Heart right ventricle (tissue), 16 donors: ENCODE measurements around the gene NAA25. TPM values are rescaled to one million over a fixed set of nuclear protein-coding genes. Genes with fewer than 3 reads are reported as not detected.
A peak's percentile ranks its signal among the peaks of the same experiment; 100 is the strongest.
"Not testable (repeated sequence)": the region's sequence is repeated elsewhere in the genome, so short reads cannot be mapped to it uniquely, and the experiment has no call there.

Experiments
- ATAC-seq, 8 donors: fragments of 200-7000 bp; cut with Tn5 transposase; one replicate each; pipeline ENCODE4 v1.9.1; 2020; ENCODE audit warnings: mild to moderate bottlenecking in 8 of 8, moderate library complexity in 8 of 8, moderate number of reproducible peaks in 1 of 8
- DNase-seq, 2 donors: peaks; one replicate each; pipeline ENCODE4 v3.0.0-alpha.2; 2020
- H3K27ac ChIP-seq, 10 donors: fragments of 200-600 bp; sonication (generic) in 2 of 10; one replicate each; pipeline versions ENCODE4 v1.5.0 to v1.8.0; 2020 to 2022; ENCODE audit warnings: mild to moderate bottlenecking in 3 of 10
- H3K27me3 ChIP-seq, 7 donors: fragments of 200-600 bp; one replicate each; pipeline ENCODE4 v1.8.0; 2021 to 2022; ENCODE audit warnings: mild to moderate bottlenecking in 2 of 7
- H3K36me3 ChIP-seq, 9 donors: fragments of 200-600 bp; sonication (generic) in 1 of 9; one replicate each; pipeline versions ENCODE4 v1.5.0 to v1.8.0; 2020 to 2022; ENCODE audit warnings: mild to moderate bottlenecking in 2 of 9
- H3K4me1 ChIP-seq, 9 donors: fragments of 200-600 bp; sonication (generic) in 1 of 9; one replicate each; pipeline versions ENCODE4 v1.5.0 to v1.8.0; 2020 to 2022; ENCODE audit warnings: mild to moderate bottlenecking in 4 of 9
- H3K4me3 ChIP-seq, 10 donors: fragments of 200-600 bp; sonication (generic) in 2 of 10; one replicate each; pipeline versions ENCODE4 v1.5.0 to v1.8.0; 2020 to 2022; ENCODE audit warnings: mild to moderate bottlenecking in 7 of 10, moderate library complexity in 2 of 10
- H3K9me3 ChIP-seq, 11 donors: fragments of 200-600 bp in 10 of 11; sonication (generic) in 2 of 11; one replicate each; pipeline versions ENCODE4 v1.5.0 to v1.8.0; 2013 to 2022; ENCODE audit warnings: mild to moderate bottlenecking in 2 of 11, control low read depth in 1 of 11, moderate library complexity in 1 of 11
- CTCF ChIP-seq, 9 donors: fragments of 200-600 bp; sonication (generic) in 2 of 9; IDR thresholded peaks; one replicate each; pipeline versions ENCODE4 v1.5.0 to v1.8.0; 2021 to 2022; ENCODE audit warnings: antibody characterized with exemption in 9 of 9, mild to moderate bottlenecking in 5 of 9, moderate library complexity in 1 of 9
- WGBS, 2 donors: extraction: QIAGEN DNeasy Blood & Tissue Kit; methylation state at CpG; one replicate each; pipeline ENCODE4 v1.1.7; 2013; ENCODE audit warnings: inconsistent platforms in 1 of 2; 5-methylcytosine and 5-hydroxymethylcytosine counted together
- intact Hi-C, 10 donors: fragments of 100-400 bp; cut with DNase I; formaldehyde crosslinking; loops; one replicate each; pipeline versions ENCODE4 v1.11.1 to v1.14.2; 2022
- polyA plus RNA-seq, 2 donors: library from polyadenylated mRNA; stranded (reverse); fragments of 200-250 nt; gene quantifications; one replicate each; pipeline ENCODE4 v1.2.3, GENCODE V29; 2013
- total RNA-seq, 10 donors: library from RNA; stranded (reverse); fragmentation: NEBNext Ultra II Directional in 3 of 10; extraction: Animal tissue kit (Norgen Biotek cat#: 25700) in 3 of 10; gene quantifications; one replicate each; pipeline versions ENCODE4 v1.2.1 to v1.2.4, GENCODE V29; 2021 to 2023
- donor health status: Arrhythmogenic right ventricular cardiomyopathy.
- donor health status: ischemic (EF 13 %, LVEDD 7.1; RV severe dilation, severe dysfunction).
- donor health status: healthy with polysubstance abuse.
- donor health status: DM: no; HTN: yes; CAD: no.
- donor health status: DM: no; HTN: no; CAD: no.
- donor health status: ischemic (EF 25% LVEDD 6.9; RV normal size, moderate dysfunction).
- donor health status: ischemic (EF 25% LVEDD 5.7; RV mildly dilated, moderate dysfunction).
- donor health status: healthy.
- donor health status: DM: yes; HTN: yes; CAD: no.
- donor health status: Ischemic cardiomyopathy.
- donor health status: ischemic (EF 35%, LVEDD 5.7; RV mildly dilated, moderate dysfunction).
- donor health status: nonischemic (EF 11% LVEDD 7.7; RV severe dilation, severe dysfunction).
- donor health status: DM: yes; HTN: yes; CAD: no.
- donor health status: PGD.
- donor health status: ischemic (EF 29% LVEDD 5.4; RV normal size, mild dysfunction).
- donor health status: nonischemic (EF 23%, LVEDD 6.1; RV moderate dilation, normal function).

NAA25 gene
- total and polyA plus RNA-seq, 12 donors = 3.6 to 26.3 (median 17.9) TPM

GRCh38 chr12:112116232-112117060 is 7.9 kb upstream of the NAA25 start:
- Histone ChIP-seq H3K27me3 (no peaks in the 10 kb centered on the region), H3K27ac (peak overlapping the region; percentile 43 to 86 (median 80)), H3K4me1 (peaks cover 0 to 21% (median 19%) of the 10 kb centered on the region in 9 donors), H3K9me3 (no peaks in the 10 kb centered on the region), H3K36me3 (no peaks in the 10 kb centered on the region), H3K4me3 (peak overlapping the region in 5 of 10 donors; percentile 11 to 27 (median 24))
- intact Hi-C loops = no loop called here
- no peak for TF ChIP-seq CTCF (IDR thresholded peaks at IDR 0.05)
- ATAC-seq (peak; percentile 92 to 98 (median 97)), DNase-seq (peak; percentile 73 to 82)
- WGBS, 2 donors = 35 to 36% methylated on average over 7 of the region's 7 CpGs

- Histone ChIP-seq H3K36me3 (no peaks in the 10 kb centered on the region), H3K4me3 (no peak overlapping the region), H3K4me1 (peaks cover 0 to 19% (median 15%) of the 10 kb centered on the region in 9 donors), H3K27ac (peak overlapping the region in 1 of 10 donors; percentile 66), H3K9me3 (no peaks in the 10 kb centered on the region), H3K27me3 (no peaks in the 10 kb centered on the region)
- TF ChIP-seq CTCF (IDR thresholded peaks at IDR 0.05) = no peak
- intact Hi-C loops = no loop called here
- DNase-seq (no peak), ATAC-seq (no peak)
- WGBS, 2 donors = 91 to 96% methylated on average over 6 of the region's 6 CpGs
Observed at GRCh38 chr12:112115259-112116045, 6.9 kb upstream of the NAA25 start.

- Histone ChIP-seq H3K9me3 (no peaks in the 10 kb centered on the region), H3K4me1 (peaks cover 0 to 28% (median 25%) of the 10 kb centered on the region in 9 donors), H3K4me3 (no peak overlapping the region), H3K36me3 (no peaks in the 10 kb centered on the region), H3K27ac (no peak overlapping the region), H3K27me3 (no peaks in the 10 kb centered on the region)
- ATAC-seq (no peak), DNase-seq (no peak)
- 84 to 87% methylated on average over 6 of the region's 6 CpGs for WGBS, 2 donors
- intact Hi-C loops = no loop called here
- no peak for TF ChIP-seq CTCF (IDR thresholded peaks at IDR 0.05)
Observed at GRCh38 chr12:112112409-112113133, 4.0 kb upstream of the NAA25 start.

- no peak overlapping the region for H3K27ac ChIP-seq
- peaks cover 0 to under 1% (median 0%) of the 10 kb centered on the region in 9 donors for H3K36me3 ChIP-seq
- H3K4me3 ChIP-seq = no peak overlapping the region
- DNase-seq = no peak
- intact Hi-C loops = no loop called here
- H3K27me3 ChIP-seq = no peaks in the 10 kb centered on the region
- H3K4me1 ChIP-seq = peaks cover 0 to 29% (median 26%) of the 10 kb centered on the region in 9 donors
- TF ChIP-seq CTCF (IDR thresholded peaks at IDR 0.05) = peak in 4 of 9 donors; percentile 14 to 25 (median 18)
- 80 to 84% methylated on average over 5 of the region's 5 CpGs for WGBS, 2 donors
- H3K9me3 ChIP-seq = no peaks in the 10 kb centered on the region
- ATAC-seq = no peak
Observed at GRCh38 chr12:112111931-112112330, 3.3 kb upstream of the NAA25 start.

GRCh38 chr12:112110787-112111662 is 2.4 kb upstream of the NAA25 start:
- H3K36me3 ChIP-seq, ATAC-seq, H3K4me3 ChIP-seq, DNase-seq, H3K27ac ChIP-seq, H3K27me3 ChIP-seq, intact Hi-C loops, H3K9me3 ChIP-seq: not testable (repeated sequence)
- peaks cover 0 to 29% (median 24%) of the 10 kb centered on the region in 9 donors for H3K4me1 ChIP-seq
- WGBS, 2 donors = 92 to 93% methylated on average over 20 of the region's 20 CpGs
